NCI-H2171 treated with DMSO at 0.1 percent for 48 hours (cell line): ENCODE measurements around the gene AREG.

Experiments
- DNase-seq: peaks from one replicate; lab custom pipeline; 2025; lab: John Stamatoyannopoulos, UW

Gene AREG

DNA sequence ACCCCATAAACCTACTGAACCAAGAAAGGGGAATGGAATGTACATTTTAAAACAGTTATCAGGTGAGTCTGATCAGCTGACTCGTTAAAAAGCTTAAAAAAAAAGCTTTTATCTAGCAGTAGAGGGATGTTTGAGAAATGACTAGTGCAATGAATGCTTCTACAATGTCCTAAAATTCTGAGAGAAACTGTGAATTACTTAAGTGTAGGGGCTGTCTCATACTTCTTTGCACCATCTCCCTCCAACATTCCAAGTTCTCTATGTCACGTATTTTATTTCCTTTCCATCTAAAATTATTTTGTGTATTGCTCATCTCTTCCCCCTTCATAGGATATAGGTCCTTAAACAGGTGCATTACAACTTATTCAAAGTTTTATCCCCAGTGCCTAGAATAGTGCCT is 11.9 kb upstream of the AREG start:
- no peak for DNase-seq

DNA sequence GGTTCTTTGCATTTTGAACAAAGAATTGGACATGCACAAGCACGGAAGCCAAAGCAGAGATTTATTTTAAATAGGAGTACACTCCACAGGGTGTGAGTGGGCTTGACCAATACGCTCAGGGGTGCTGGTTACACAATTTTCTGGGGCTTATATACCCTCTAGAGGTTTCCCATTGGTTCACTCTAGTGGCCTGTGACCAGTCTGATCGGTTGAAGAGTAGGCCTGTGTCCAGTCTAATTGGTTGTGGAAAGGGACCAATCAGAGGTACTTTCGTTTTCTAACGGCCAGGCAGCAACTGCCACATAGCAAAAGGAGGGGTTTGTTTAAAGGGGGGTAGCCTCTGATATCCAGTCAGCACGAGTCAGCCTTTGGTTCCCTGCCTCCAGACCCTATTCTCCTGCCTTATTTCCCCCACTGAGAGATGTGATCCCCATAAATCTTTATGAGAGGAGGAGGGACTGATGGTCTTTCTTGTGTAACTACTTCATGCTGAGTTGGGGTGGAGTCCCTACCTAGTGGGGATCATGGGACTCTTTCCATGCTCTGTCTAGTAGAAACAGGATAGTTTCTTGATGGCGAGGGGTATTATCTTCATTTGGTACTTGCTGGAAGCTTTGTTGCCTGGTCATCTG is 11.3 kb upstream of the AREG start:
- no peak for DNase-seq

- no peak for DNase-seq
These were observed 9.6 kb upstream of the AREG start for GRCh38 chr4:74435296-74435695.

GRCh38 chr4:74437866-74438265 is 7.1 kb upstream of the AREG start:
- no peak for DNase-seq

DNA sequence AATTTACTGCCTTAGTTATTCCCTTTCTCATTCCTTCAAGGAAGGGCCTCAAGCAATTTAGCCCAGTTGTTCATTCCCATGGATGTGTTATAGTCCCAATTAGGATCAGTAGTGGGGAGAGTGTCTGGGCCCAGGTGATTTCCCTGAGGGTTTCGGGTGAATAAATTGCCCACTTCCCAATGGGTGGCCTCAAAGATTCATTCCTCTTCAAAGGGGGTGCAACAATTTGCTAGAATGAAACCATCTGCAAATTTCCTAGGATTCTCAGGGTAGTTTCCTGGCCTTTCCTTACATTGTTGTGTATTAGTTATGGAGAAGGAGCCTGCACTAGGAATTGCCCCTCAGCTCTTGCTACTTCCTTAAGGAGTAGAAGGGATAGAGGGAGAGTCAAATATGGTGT is 6.3 kb upstream of the AREG start:
- no peak for DNase-seq

GRCh38 chr4:74439952-74440351 is 5.0 kb upstream of the AREG start:
- DNase-seq = no peak

DNA sequence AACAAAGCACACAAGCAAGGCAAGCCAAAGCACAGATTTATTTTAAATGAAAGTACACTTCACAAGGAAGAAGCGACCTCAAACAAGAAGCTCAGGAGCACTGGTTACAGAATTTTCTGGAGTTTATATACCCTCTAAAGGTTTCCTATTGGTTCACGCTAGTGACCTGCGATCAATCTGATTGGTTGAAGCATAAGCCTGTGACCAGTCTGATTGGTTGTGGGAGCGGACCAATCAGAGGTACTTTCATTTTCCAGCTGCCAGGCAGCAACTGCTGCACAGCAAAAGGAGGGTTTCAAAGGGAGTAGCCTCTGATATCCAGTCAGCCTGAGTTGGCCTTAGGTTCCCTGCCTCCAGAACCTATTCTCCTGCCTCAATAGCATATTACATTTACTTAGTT is 4.6 kb upstream of the AREG start:
- DNase-seq = no peak

GRCh38 chr4:74441744-74442143 is 3.2 kb upstream of the AREG start:
- DNase-seq = no peak

GRCh38 chr4:74446193-74446868 is 1.4 kb downstream of the AREG start:
- no peak for DNase-seq

DNA sequence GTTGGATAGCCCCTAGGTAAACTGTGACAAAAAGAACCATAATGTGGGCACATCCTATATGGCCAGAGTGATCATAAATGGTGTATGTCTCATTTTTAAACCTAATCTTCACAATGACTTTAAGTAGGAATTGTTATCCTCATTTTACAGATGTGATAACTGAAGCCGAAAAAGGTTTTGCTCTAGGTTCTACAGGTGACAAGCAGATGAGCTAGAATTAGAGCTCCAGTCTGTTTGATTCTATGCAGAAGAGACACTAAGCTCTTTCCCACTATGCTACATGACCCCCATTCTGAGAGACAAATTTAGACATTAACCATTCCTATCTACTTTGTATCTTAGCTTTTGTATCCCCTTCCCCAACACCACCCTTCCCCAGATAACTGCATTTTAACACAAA is 2.0 kb downstream of the AREG start:
- DNase-seq = no peak

DNA sequence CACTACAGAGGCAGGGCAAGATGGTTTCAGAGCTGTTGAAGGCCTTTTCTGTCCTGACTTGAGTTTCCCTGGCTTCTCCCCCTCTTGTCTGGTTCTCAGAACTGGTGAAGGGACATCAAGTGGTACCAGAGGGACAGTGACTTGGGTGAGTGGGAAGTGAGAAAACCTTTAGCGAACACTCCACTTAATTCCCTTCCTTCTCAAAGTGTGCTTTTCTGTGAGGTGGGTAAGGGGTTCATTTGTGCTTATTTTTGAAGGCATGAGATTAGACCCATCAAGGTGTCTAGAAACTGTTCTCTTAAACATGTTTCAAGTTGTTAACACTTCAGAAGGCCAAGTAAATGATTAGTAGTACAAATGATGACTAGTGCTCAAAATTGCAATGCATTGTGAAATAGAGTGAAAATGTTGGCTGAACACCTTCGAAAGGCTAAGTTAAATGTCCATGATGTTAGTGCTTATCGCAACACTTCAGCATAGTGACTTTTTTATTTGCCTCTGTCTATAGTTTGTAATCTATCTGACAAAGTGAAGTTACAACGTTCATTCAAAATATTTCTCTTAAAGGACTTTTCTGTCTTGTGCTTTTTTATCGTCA is 2.8 kb downstream of the AREG start:
- DNase-seq = no peak

DNA sequence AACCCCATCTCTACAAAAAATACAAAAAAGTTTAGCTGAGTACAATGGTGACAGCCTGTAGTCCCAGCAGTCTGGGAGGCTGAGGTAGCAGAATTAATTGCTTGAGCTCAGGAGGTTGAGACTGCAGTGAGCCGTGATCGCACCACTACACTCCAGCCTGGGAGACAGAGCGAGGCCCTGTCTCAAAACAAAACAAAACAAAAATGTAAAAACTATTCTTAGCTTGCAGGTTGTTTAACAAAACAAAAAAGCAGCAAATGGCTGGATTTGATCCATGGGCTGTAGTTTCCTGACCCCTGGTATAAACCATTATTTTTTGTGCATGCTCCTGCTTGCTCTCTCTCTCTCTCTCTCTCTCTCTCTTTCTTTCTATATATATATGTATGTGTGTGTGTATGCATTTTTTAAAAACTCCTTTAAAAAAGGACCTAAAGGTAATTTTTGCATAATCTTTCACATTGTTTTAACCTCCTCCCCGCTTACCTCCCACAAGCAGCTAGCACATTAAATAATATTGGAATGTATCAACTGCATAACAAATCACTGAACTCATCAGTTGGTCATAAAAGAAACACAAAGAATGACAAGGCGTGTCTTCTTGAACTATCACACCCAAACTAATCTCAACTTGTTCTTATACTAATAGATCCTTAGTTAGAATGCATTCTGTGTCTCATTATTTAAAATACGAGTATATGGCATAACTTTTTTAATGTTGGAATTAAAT is 4.8 kb downstream of the AREG start:
- no peak for DNase-seq

DNA sequence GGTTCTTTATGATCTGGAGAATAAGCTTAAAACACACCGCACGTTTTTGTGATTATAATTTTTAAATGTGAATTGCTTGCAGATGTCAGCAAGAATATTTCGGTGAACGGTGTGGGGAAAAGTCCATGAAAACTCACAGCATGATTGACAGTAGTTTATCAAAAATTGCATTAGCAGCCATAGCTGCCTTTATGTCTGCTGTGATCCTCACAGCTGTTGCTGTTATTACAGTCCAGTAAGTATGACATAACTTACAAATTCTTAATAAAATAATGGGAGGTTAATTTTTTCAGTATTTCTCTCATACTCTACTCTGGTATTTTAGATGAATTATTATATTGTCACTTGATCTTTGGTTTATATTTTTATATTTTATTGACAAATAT is 5.4 kb downstream of the AREG start:
- DNase-seq = no peak

DNA sequence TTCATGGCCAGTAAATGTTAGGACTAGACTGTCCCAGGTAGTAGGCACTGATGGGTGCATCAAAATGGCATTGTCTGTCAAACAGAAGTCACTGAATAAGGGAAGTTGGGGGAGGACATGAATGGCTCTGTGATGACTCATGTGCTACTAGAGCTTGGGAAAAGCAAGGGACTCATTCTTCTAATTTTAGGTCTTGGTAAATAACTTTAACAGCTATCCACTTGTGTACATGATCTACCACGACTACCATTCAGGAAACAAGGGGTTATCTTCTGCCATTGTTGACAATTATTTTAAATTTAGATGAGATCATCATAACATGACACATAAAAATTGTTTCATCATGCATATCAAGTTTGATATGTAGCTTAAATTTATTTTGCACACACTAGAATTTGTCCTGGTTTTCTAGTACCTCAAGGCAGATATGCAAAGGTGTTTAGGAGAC is 6.3 kb downstream of the AREG start:
- no peak for DNase-seq

GRCh38 chr4:74453037-74453635 is 8.2 kb downstream of the AREG start:
- DNase-seq = no peak

- DNase-seq = no peak
These were observed 9.2 kb downstream of the AREG start for GRCh38 chr4:74453829-74454742.

DNA sequence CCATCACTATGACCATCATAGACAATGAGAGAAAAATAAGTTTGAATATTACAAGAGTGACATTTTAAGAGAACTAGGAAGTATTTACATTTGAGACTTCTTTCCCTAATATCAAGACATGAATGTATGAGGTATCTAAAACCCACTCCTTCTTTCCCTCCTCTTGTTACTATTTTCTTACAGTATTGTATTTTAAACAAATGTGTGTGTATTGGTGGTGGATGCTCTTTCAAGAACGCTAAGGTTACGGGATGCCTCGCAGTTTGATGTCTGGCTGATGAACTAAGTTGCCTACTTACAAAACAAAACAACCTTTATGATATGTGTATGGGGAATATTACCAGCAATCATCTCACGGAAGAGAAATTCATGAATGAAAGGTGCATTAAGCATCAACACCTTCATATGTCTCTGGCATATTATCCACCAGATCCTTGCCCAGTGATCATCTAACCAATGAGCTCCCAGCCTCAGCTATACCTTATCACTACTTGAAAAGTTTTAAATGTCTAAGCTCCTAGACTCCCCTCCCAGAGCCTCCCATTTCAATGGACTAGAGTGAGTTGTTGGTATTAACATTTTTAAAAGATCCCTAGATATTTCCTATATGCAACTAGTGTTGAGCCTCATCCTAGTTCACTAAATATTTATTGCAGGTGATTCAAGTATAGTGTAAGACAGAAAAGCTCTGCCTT is 10.6 kb downstream of the AREG start:
- no peak for DNase-seq

- no peak for DNase-seq
These were observed 11.3 kb downstream of the AREG start for GRCh38 chr4:74456056-74456744.

- no peak for DNase-seq
These were observed 12.0 kb downstream of the AREG start for GRCh38 chr4:74456849-74457395.

- DNase-seq = no peak
These were observed 15.9 kb downstream of the AREG start for GRCh38 chr4:74460833-74461232.
